Keratinocyte (primary cell): ENCODE data around the gene EPB41L4B. TPM values are rescaled to one million over a fixed set of nuclear protein-coding genes. Genes with fewer than 3 reads are reported as not detected.

Experiments used
- DNase-seq: peaks from one replicate; pipeline ENCODE4 v3.0.0-alpha.2; 2011; ENCODE audit warnings: low read depth, missing footprints, low spot score
- FAIRE-seq: peaks from 2 replicates; lab custom pipeline; 2011; peaks lifted over from hg19 to GRCh38; lab: Jason Lieb, UNC
- H2AFZ ChIP-seq: 2 replicates; pipeline ENCODE4 v1.6.0; 2012; ENCODE audit warnings: low read length, control low read depth, inconsistent platforms; ENCODE audit not compliant: control insufficient read depth
- H3K27ac ChIP-seq: 2 replicates; pipeline ENCODE4 v1.5.1; 2011; ENCODE audit warnings: low read length; ENCODE audit not compliant: control insufficient read depth, insufficient read depth
- H3K27me3 ChIP-seq: 3 replicates; pipeline ENCODE4 v1.6.0; 2011; ENCODE audit warnings: low read length; ENCODE audit not compliant: control insufficient read depth, insufficient read depth; ENCODE audit errors: extremely low read depth
- H3K36me3 ChIP-seq, 2 experiments: 2 replicates in 1 of 2; 3 replicates in 1 of 2; pipeline ENCODE4 v1.5.1; 2011; ENCODE audit warnings: low read length in 2 of 2, mild to moderate bottlenecking in 1 of 2; ENCODE audit not compliant: control insufficient read depth in 2 of 2, insufficient read depth in 2 of 2; ENCODE audit errors: extremely low read depth in 1 of 2
- H3K4me1 ChIP-seq: 3 replicates; pipeline ENCODE4 v1.5.1; 2011; ENCODE audit warnings: low read length; ENCODE audit not compliant: control insufficient read depth, insufficient read depth; ENCODE audit errors: extremely low read depth
- H3K4me2 ChIP-seq: 3 replicates; pipeline ENCODE4 v1.6.0; 2011; ENCODE audit warnings: low read depth, low read length; ENCODE audit not compliant: control insufficient read depth, insufficient read depth; ENCODE audit errors: extremely low read depth
- H3K4me3 ChIP-seq, 3 experiments: fragments of 200-600 bp in 1 of 3; sonication (generic) in 1 of 3; 2 replicates in 2 of 3; 3 replicates in 1 of 3; pipeline ENCODE4 v1.5.1; 2011 to 2016; ENCODE audit warnings: low read length in 3 of 3, mild to moderate bottlenecking in 3 of 3, control low read depth in 2 of 3, inconsistent platforms in 1 of 3, low read depth in 1 of 3, mixed read lengths in 1 of 3, mixed run types in 1 of 3, moderate library complexity in 1 of 3; ENCODE audit not compliant: control insufficient read depth in 2 of 3, insufficient read depth in 2 of 3; ENCODE audit errors: extremely low read depth in 1 of 3
- H3K79me2 ChIP-seq: 2 replicates; pipeline ENCODE4 v1.6.0; 2012; ENCODE audit warnings: low read length; ENCODE audit not compliant: control insufficient read depth, insufficient read depth
- H3K9ac ChIP-seq: 3 replicates; pipeline ENCODE4 v1.6.0; 2011; ENCODE audit warnings: low read length; ENCODE audit not compliant: control insufficient read depth, insufficient read depth; ENCODE audit errors: extremely low read depth
- H3K9me1 ChIP-seq: 3 replicates; pipeline ENCODE4 v1.6.0; 2011; ENCODE audit warnings: low read length; ENCODE audit not compliant: control insufficient read depth, insufficient read depth; ENCODE audit errors: extremely low read depth
- H3K9me3 ChIP-seq: 2 replicates; pipeline ENCODE4 v1.5.1; 2012; ENCODE audit warnings: low read depth, low read length; ENCODE audit not compliant: control insufficient read depth
- H4K20me1 ChIP-seq: 3 replicates; pipeline ENCODE4 v1.6.0; 2011; ENCODE audit warnings: low read length; ENCODE audit not compliant: control insufficient read depth, insufficient read depth; ENCODE audit errors: extremely low read depth
- EZH2 ChIP-seq: IDR thresholded peaks from one replicate; pipeline ENCODE4 v1.6.1; 2012; ENCODE audit warnings: inconsistent platforms, mild to moderate bottlenecking, low read length, moderate library complexity
- dilution Hi-C: fragments of 300-500 bp; cut with MboI; formaldehyde crosslinking; loops from one replicate; pipeline ENCODE4 v1.7.0; 2020; ENCODE audit warnings: low sequenced_read_pairs; ENCODE audit not compliant: extremely low pct_ligation_motif_present
- polyA plus RNA-seq, 5 experiments: library from polyadenylated mRNA; depleted of rRNA in 3 of 5; stranded (reverse) in 3 of 5; stranded (forward) in 1 of 5; unstranded in 1 of 5; fragments of >200 nt; gene quantifications; 1 replicate in 1 of 5; 2 replicates in 3 of 5; 3 replicates in 1 of 5; pipeline versions ENCODE4 v1.2.1 to v1.2.3, GENCODE V29; 2011 to 2012; ENCODE audit warnings: missing spikeins in 2 of 5, low read depth in 1 of 5, low replicate concordance in 1 of 5
- TF ChIP-seq, protein P1 (sequence below), 3 experiments: IDR thresholded peaks in 1 of 3; conservative IDR thresholded peaks in 1 of 3; optimal IDR thresholded peaks in 1 of 3; 2 replicates in 2 of 3; 3 replicates in 1 of 3; pipeline versions ENCODE3 to v1.5.1; 2011; ENCODE audit warnings: low read length in 3 of 3, mild to moderate bottlenecking in 3 of 3, moderate library complexity in 2 of 3, control low read depth in 1 of 3, inconsistent platforms in 1 of 3; ENCODE audit not compliant: insufficient read depth in 2 of 3; ENCODE audit errors: extremely low read depth in 1 of 3

The EPB41L4B gene
- polyA plus RNA-seq, 1 donor (not counting 4 experiments of a cell fraction or from before 2014, with no cell fraction given) = 13.7 TPM

DNA sequence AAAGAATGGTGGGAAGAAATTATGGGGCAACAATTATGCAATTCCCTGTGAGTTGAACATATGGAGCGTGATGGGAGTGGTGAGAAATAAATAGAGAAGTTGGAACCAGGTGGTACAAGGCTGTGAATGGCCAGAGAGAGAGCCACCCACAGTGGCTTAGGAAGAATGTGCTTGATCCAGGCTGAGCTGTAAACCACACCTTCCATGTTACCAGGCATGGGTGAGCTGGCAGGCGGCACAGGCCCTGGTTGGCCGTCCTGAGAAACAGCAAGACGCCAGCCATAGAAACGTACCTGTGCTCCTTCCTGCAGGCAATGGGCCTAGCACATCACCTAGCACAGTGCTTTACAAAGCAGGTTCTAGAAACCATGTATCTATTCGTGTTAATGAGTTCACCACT is 74.3 kb downstream of the EPB41L4B start:
- peaks cover under 1 to 1% of the 10 kb centered on the region in 2 experiments for H3K36me3 ChIP-seq
- dilution Hi-C loops = no loop called here
- H3K27me3 ChIP-seq = no peaks in the 10 kb centered on the region
- TF ChIP-seq, protein P1, sequence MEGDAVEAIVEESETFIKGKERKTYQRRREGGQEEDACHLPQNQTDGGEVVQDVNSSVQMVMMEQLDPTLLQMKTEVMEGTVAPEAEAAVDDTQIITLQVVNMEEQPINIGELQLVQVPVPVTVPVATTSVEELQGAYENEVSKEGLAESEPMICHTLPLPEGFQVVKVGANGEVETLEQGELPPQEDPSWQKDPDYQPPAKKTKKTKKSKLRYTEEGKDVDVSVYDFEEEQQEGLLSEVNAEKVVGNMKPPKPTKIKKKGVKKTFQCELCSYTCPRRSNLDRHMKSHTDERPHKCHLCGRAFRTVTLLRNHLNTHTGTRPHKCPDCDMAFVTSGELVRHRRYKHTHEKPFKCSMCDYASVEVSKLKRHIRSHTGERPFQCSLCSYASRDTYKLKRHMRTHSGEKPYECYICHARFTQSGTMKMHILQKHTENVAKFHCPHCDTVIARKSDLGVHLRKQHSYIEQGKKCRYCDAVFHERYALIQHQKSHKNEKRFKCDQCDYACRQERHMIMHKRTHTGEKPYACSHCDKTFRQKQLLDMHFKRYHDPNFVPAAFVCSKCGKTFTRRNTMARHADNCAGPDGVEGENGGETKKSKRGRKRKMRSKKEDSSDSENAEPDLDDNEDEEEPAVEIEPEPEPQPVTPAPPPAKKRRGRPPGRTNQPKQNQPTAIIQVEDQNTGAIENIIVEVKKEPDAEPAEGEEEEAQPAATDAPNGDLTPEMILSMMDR (optimal IDR thresholded peaks at IDR 0.05 in 1 of 3, IDR thresholded peaks at IDR 0.05 in 1 of 3, conservative IDR thresholded peaks at IDR 0.05 in 1 of 3; ENCODE audit: extremely low read depth in 1 of 3, insufficient read depth in 2 of 3, low read length in 3 of 3) = no peak
- no peak for TF ChIP-seq EZH2
- peaks cover 7% of the 10 kb centered on the region for H3K4me1 ChIP-seq
- no peaks in the 10 kb centered on the region for H3K9me3 ChIP-seq
- H3K9me1 ChIP-seq = no peaks in the 10 kb centered on the region
- no peak overlapping the region for H3K4me2 ChIP-seq
- DNase-seq (no peak), FAIRE-seq (no peak)
- H2AFZ ChIP-seq = no peak overlapping the region
- H3K9ac ChIP-seq = no peak overlapping the region
- no peak overlapping the region for H3K4me3 ChIP-seq
- no peaks in the 10 kb centered on the region for H3K79me2 ChIP-seq
- H4K20me1 ChIP-seq = no peaks in the 10 kb centered on the region
- H3K27ac ChIP-seq = no peak overlapping the region

DNA sequence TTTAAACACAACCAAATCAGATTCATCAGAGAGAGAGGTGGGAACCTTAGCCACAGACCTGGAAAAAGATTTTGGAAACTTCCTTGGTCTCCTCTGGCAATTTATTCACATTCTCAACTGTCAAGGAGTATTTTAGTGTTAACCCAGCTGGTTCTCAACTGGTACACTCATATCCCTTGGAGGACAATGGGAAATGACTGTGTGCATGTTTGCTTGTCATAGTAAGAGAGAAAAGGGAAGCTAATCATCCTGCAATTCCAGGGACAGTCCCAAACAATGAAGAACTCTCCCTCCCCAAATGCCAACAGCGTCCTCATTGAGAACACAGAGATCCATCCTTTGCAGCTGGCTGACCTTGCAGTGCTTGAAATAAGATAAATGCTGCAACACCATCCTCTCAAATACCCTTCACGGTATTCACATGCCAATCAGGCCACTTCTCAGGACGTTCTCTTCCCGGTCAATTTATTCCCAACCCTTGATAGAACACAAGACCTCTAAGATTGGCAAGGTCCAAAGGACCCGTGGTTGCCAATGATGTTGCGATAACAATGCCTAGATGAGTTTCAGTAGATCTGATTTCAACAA is 75.5 kb downstream of the EPB41L4B start:
- FAIRE-seq (no peak), DNase-seq (no peak)
- Histone ChIP-seq H3K4me1 (no peaks in the 10 kb centered on the region), H3K9me3 (no peaks in the 10 kb centered on the region), H3K9me1 (no peaks in the 10 kb centered on the region), H3K36me3 (peaks cover 1 to 2% of the 10 kb centered on the region in 2 experiments), H3K4me2 (no peak overlapping the region), H2AFZ (no peak overlapping the region), H3K79me2 (no peaks in the 10 kb centered on the region), H3K9ac (no peak overlapping the region), H3K4me3 (no peak overlapping the region), H3K27me3 (no peaks in the 10 kb centered on the region), H3K27ac (no peak overlapping the region), H4K20me1 (no peaks in the 10 kb centered on the region)
- no peak for TF ChIP-seq EZH2
- TF ChIP-seq, protein P1 (optimal IDR thresholded peaks at IDR 0.05 in 1 of 3, IDR thresholded peaks at IDR 0.05 in 1 of 3, conservative IDR thresholded peaks at IDR 0.05 in 1 of 3; ENCODE audit: extremely low read depth in 1 of 3, insufficient read depth in 2 of 3, low read length in 3 of 3) = no peak
- dilution Hi-C loops = no loop called here
